ENCODE data around the gene SVIL. TPM values are rescaled to one million over a fixed set of nuclear protein-coding genes. Genes with fewer than 3 reads are reported as not detected.
"Not testable (repeated sequence)": the region's sequence is repeated elsewhere in the genome, so short reads cannot be mapped to it uniquely, and the experiment has no call there.

The SVIL gene
- total and polyA plus RNA-seq, 2 experiments from 2014 or later, result 252 to 412 TPM

GRCh38 chr10:29492774-29493173 is 142.0 kb downstream of the SVIL start:
- Histone ChIP-seq H3K9me3 (ENCODE audit: low read depth) (no peaks in the 10 kb centered on the region), H3K4me3 (no peak overlapping the region), H3K36me3 (peaks cover 70% of the 10 kb centered on the region), H3K4me1 (ENCODE audit: low read depth) (no peaks in the 10 kb centered on the region), H3K27ac (no peak overlapping the region), H3K27me3 (no peaks in the 10 kb centered on the region)
- no peak for DNase-seq (ENCODE audit: low read depth in 1 of 2, low spot score in 1 of 2)
- TF ChIP-seq CTCF (IDR thresholded peaks at IDR 0.05; ENCODE audit: low read depth, low read length), result no peak

- H3K4me3 ChIP-seq, result no peak overlapping the region
- DNase-seq (ENCODE audit: low read depth in 1 of 2, low spot score in 1 of 2), result no peak
- no peak overlapping the region for H3K27ac ChIP-seq
- no peaks in the 10 kb centered on the region for H3K27me3 ChIP-seq
- no peak for TF ChIP-seq CTCF (IDR thresholded peaks at IDR 0.05; ENCODE audit: low read depth, low read length)
- no peaks in the 10 kb centered on the region for H3K4me1 ChIP-seq (ENCODE audit: low read depth)
- peaks cover 64% of the 10 kb centered on the region for H3K36me3 ChIP-seq
- no peaks in the 10 kb centered on the region for H3K9me3 ChIP-seq (ENCODE audit: low read depth)
These were observed 142.9 kb downstream of the SVIL start for GRCh38 chr10:29491918-29492317.

DNA sequence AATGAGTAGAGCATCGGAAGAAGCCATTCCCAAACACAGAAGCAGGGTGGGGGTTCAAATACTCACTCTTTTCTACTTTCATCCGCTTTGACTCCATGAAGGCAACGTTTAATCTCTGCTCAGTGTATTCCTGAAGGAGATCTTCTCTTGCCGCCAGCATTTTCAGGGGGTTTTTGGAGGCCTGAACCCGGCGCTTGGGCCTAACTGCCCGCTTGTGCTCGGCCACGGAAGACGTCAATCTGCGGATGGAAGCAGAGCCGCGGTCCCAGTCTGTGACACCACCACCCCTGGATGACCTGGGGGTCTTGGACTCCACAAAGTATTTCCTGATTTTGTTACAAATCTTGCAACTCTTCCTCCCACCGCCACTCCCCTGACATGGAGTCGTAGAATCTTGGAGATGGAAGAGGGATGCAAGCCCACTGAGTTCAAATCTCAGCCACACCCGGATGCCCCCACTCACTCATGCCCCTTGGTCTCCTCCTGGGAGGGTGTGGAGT is 143.9 kb downstream of the SVIL start:
- not testable (repeated sequence) for H3K4me1 ChIP-seq (ENCODE audit: low read depth); H3K9me3 ChIP-seq (ENCODE audit: low read depth); H3K27ac ChIP-seq; H3K4me3 ChIP-seq; DNase-seq (ENCODE audit: low read depth in 1 of 2, low spot score in 1 of 2); H3K27me3 ChIP-seq
- H3K36me3 ChIP-seq, result peaks cover 72% of the 10 kb centered on the region

- H3K36me3 ChIP-seq, result peaks cover 76% of the 10 kb centered on the region
- H3K27ac ChIP-seq, result peak overlapping the region; percentile 2
- not testable (repeated sequence) for DNase-seq (ENCODE audit: low read depth in 1 of 2, low spot score in 1 of 2); H3K4me1 ChIP-seq (ENCODE audit: low read depth); H3K9me3 ChIP-seq (ENCODE audit: low read depth); H3K4me3 ChIP-seq; H3K27me3 ChIP-seq
These were observed 146.3 kb downstream of the SVIL start for GRCh38 chr10:29488471-29488870.

DNA sequence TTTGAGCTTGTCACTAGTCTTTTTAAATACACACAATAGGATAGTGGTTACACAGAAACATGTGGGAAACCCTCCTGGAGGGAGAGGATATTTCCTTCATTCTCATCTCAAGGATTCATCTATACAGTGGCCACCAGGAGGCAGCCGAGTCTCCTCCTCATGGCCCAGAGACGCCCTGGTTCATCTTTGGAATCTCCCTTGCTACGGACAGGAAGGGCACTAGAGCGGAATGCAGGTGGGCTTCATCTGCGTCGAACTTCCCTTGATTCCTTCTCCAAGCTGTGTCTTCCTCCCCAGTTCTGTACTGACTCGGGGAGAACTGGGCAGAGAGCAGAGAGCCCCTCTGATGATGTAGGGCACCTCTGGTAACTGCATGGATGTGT is 146.9 kb downstream of the SVIL start:
- H3K9me3 ChIP-seq (ENCODE audit: low read depth); H3K4me1 ChIP-seq (ENCODE audit: low read depth); DNase-seq (ENCODE audit: low read depth in 1 of 2, low spot score in 1 of 2); H3K4me3 ChIP-seq; H3K27me3 ChIP-seq: not testable (repeated sequence)
- peak overlapping the region; percentile 2 for H3K27ac ChIP-seq
- peak; percentile 13 for TF ChIP-seq CTCF (IDR thresholded peaks at IDR 0.05; ENCODE audit: low read depth, low read length)
- peaks cover 76% of the 10 kb centered on the region for H3K36me3 ChIP-seq

DNA sequence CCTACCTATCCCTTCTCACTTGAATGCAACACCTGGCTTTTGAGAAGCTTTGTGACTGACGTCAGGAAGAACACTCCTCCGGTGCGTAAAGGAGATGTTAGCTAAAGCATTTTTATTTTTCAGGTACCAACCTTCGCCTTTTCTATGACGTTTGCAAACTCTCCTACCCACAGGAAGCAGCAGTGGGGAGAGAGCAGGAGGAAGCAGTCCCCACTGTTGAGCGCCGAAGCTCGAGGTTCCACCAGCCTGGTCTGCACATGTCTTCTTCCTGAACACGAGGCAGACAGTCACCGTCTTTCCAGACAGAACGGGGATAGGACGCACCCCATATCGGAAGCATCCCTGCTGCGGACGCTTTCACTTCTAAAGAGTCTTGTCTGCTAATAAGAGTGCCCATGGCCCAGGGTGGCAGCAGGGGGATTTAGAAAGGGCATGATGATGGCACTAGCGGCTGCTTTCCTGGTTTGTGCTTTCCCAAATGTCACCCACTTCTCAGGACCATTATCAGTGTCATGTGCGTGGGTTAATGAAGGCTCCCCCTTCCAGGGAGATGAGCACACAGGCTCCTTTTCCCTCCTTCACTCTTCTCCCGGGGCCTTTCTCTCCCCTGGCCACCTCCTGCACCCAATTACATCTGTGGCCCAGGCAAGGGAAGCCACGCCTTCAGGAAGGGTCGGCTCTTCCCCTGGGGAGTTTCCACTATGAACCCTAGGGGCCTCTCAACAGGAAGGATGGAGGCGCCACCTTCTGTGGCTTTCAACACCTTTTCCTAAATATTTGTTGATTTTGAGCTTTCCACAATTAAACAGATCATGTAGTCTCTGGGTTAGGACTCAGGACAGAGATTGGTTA is 147.5 kb downstream of the SVIL start:
- not testable (repeated sequence) for H3K27ac ChIP-seq; H3K4me3 ChIP-seq; H3K27me3 ChIP-seq; H3K9me3 ChIP-seq (ENCODE audit: low read depth); DNase-seq (ENCODE audit: low read depth in 1 of 2, low spot score in 1 of 2); H3K4me1 ChIP-seq (ENCODE audit: low read depth)
- H3K36me3 ChIP-seq, result peaks cover 76% of the 10 kb centered on the region

DNA sequence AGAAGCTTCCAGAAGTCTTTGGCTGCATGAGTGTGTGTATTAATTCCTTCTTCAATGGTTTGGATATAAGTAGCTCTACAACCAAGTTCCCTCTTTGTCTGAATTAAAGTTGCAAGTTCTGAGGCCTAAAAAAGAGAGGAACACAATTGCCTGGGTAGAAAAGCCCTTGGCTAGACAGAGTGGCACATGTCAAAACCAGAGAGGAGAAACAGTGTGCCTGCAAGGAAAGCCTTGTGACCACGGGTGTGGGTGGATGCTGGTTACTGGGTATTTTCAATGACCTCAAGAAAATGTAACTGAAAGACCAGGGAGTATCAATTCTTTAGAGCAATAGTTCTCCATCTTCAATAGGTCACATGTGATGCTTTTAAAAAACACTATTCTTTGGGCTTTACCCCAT is 148.3 kb downstream of the SVIL start:
- TF ChIP-seq CTCF (IDR thresholded peaks at IDR 0.05; ENCODE audit: low read depth, low read length), result no peak
- H3K9me3 ChIP-seq (ENCODE audit: low read depth), result no peaks in the 10 kb centered on the region
- no peak overlapping the region for H3K27ac ChIP-seq
- no peak for DNase-seq (ENCODE audit: low read depth in 1 of 2, low spot score in 1 of 2)
- no peaks in the 10 kb centered on the region for H3K27me3 ChIP-seq
- H3K4me3 ChIP-seq, result no peak overlapping the region
- peaks cover 4% of the 10 kb centered on the region for H3K4me1 ChIP-seq (ENCODE audit: low read depth)
- H3K36me3 ChIP-seq, result peaks cover 73% of the 10 kb centered on the region

DNA sequence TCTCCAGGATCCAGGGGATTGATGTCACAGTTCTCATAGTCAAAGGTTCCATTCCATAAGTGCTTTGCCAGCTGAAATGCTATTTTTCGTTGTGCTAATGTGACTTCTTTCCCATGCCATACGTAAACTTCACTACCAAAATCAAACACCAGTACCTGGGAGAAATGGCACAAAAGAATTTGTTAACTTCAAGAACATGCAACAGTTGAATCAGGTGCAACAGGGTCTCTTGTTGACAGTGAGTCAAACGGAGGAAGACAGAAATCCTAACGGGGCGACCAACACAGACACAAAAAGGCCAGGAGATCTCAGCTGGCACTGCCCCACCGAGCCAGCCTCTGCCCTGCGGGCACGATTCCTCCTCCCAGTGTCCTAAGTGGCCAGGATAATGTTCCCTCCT is 150.1 kb downstream of the SVIL start:
- H3K36me3 ChIP-seq, result peaks cover 83% of the 10 kb centered on the region

More for the DNA sequence above, 150.1 kb downstream of the SVIL start:
- H3K4me3 ChIP-seq; H3K27ac ChIP-seq; DNase-seq (ENCODE audit: low read depth in 1 of 2, low spot score in 1 of 2); H3K9me3 ChIP-seq (ENCODE audit: low read depth); H3K27me3 ChIP-seq; H3K4me1 ChIP-seq (ENCODE audit: low read depth): not testable (repeated sequence)
